ENCODE data around the gene ITGB1BP1.

GRCh38 chr2:9434489-9434888, 11.2 kb upstream of the ITGB1BP1 start:
- no peak for TF ChIP-seq CTCF (IDR thresholded peaks at IDR 0.05; ENCODE audit: low read length)
- no peak for TF ChIP-seq EZH2 (IDR thresholded peaks at IDR 0.05; ENCODE audit: borderline replicate concordance, low read length)

All from OCI-LY1 (cell line).